Activated B cell treated with CpG ODN at 0.5 μM for 24 hours (primary cell): ENCODE data around the gene HRC. TPM values are rescaled to one million over a fixed set of nuclear protein-coding genes. Genes with fewer than 3 reads are reported as not detected.

Experiments
- ATAC-seq: fragments of 200-7000 bp; cut with Tn5 transposase; one replicate; pipeline ENCODE4 v1.10.0; 2021; ENCODE audit warnings: low read depth, mild to moderate bottlenecking, moderate library complexity
- CTCF ChIA-PET: fragments of 350-600 bp; sonication (Branson Sonifier 250); formaldehyde crosslinking; loops from one replicate; lab custom pipeline; 2021; ENCODE audit warnings: antibody characterized with exemption; lab: Charles Lee
- POLR2A ChIA-PET: fragments of 350-600 bp; sonication (Branson Sonifier 250); formaldehyde crosslinking; loops from one replicate; lab custom pipeline; 2021; ENCODE audit warnings: antibody characterized with exemption; lab: Charles Lee
- DNase-seq: peaks from one replicate; pipeline ENCODE4 v3.0.0; 2022
- H3K27ac Mint-ChIP-seq: one replicate; pipeline ENCODE4 v1.8.0; 2020; ENCODE audit warnings: mixed read lengths
- H3K27me3 Mint-ChIP-seq: one replicate; pipeline ENCODE4 v1.8.0; 2021; ENCODE audit warnings: mixed read lengths
- H3K36me3 Mint-ChIP-seq: one replicate; pipeline ENCODE4 v1.8.0; 2021; ENCODE audit warnings: low read depth, mixed read lengths
- H3K4me1 Mint-ChIP-seq: one replicate; pipeline ENCODE4 v1.8.0; 2021; ENCODE audit warnings: mixed read lengths
- H3K4me3 Mint-ChIP-seq: one replicate; pipeline ENCODE4 v1.8.0; 2020; ENCODE audit warnings: mild to moderate bottlenecking, mixed read lengths
- H3K9me3 Mint-ChIP-seq: one replicate; pipeline ENCODE4 v1.8.0; 2020; ENCODE audit warnings: mixed read lengths
- CTCF ChIP-seq: fragments of 200-600 bp; IDR thresholded peaks from one replicate; pipeline ENCODE4 v1.8.0; 2022; ENCODE audit warnings: antibody characterized with exemption, mild to moderate bottlenecking
- intact Hi-C: fragments of 100-400 bp; cut with micrococcal nuclease; formaldehyde crosslinking; loops from one replicate; pipeline ENCODE4 v1.15.1; 2024
- total RNA-seq: library from RNA; stranded (reverse); gene quantifications from 2 replicates; pipeline ENCODE4 v1.2.3, GENCODE V29; 2022

HRC gene
- total RNA-seq, 1 donor from 2014 or later, result not detected

GRCh38 chr19:49194408-49194807, 39.2 kb upstream of the HRC start:
- no peak for DNase-seq
- no peak for TF ChIP-seq CTCF
- intact Hi-C loops, result no loop called here
- H3K27me3 Mint-ChIP-seq, result peaks cover 10% of the 10 kb centered on the region
- no peak overlapping the region for H3K4me3 Mint-ChIP-seq
- CTCF ChIA-PET, result no interaction called here
- POLR2A ChIA-PET, result interaction anchor here (0.5 to 0.6 kb wide), 3 partner anchors 44 to 873 kb away, joined by 3 read pairs; no protein-coding TSS in a partner anchor
- H3K9me3 Mint-ChIP-seq, result no peaks in the 10 kb centered on the region
- no peak overlapping the region for H3K27ac Mint-ChIP-seq
- no peak for ATAC-seq
- H3K36me3 Mint-ChIP-seq, result no peaks in the 10 kb centered on the region
- peaks cover 2% of the 10 kb centered on the region for H3K4me1 Mint-ChIP-seq

GRCh38 chr19:49193822-49194394, 38.7 kb upstream of the HRC start:
- Mint-ChIP-seq H3K4me3 (no peak overlapping the region), H3K4me1 (peaks cover under 1% of the 10 kb centered on the region), H3K9me3 (no peaks in the 10 kb centered on the region), H3K27ac (no peak overlapping the region), H3K36me3 (no peaks in the 10 kb centered on the region), H3K27me3 (peaks cover 10% of the 10 kb centered on the region)
- no peak for DNase-seq
- no peak for ATAC-seq
- intact Hi-C loops, result no loop called here
- ChIA-PET POLR2A (no interaction called here), CTCF (interaction anchor here (1.3 kb wide), 1 partner anchor 96 kb away, joined by 3 read pairs; no protein-coding TSS in a partner anchor)
- no peak for TF ChIP-seq CTCF

- H3K27ac Mint-ChIP-seq, result no peak overlapping the region
- no peak for DNase-seq
- ChIA-PET CTCF (no interaction called here), POLR2A (no interaction called here)
- no peak for ATAC-seq
- intact Hi-C loops, result no loop called here
- H3K4me3 Mint-ChIP-seq, result no peak overlapping the region
- H3K4me1 Mint-ChIP-seq, result peaks cover 5% of the 10 kb centered on the region
- no peak for TF ChIP-seq CTCF
- H3K27me3 Mint-ChIP-seq, result peaks cover 8% of the 10 kb centered on the region
- no peaks in the 10 kb centered on the region for H3K36me3 Mint-ChIP-seq
- no peaks in the 10 kb centered on the region for H3K9me3 Mint-ChIP-seq
These were observed 35.6 kb upstream of the HRC start for GRCh38 chr19:49190781-49191180.

- DNase-seq (no peak), ATAC-seq (no peak)
- Mint-ChIP-seq H3K9me3 (no peaks in the 10 kb centered on the region), H3K36me3 (no peaks in the 10 kb centered on the region), H3K27ac (no peak overlapping the region), H3K4me1 (peaks cover 5% of the 10 kb centered on the region), H3K27me3 (peaks cover 8% of the 10 kb centered on the region), H3K4me3 (no peak overlapping the region)
- intact Hi-C loops, result no loop called here
- ChIA-PET POLR2A (no interaction called here), CTCF (interaction anchor here (1.0 kb wide), 1 partner anchor 10 kb away, joined by 4 read pairs; no protein-coding TSS in a partner anchor)
- TF ChIP-seq CTCF, result no peak
These were observed 34.1 kb upstream of the HRC start for GRCh38 chr19:49189259-49189658.

- no peak for TF ChIP-seq CTCF
- ChIA-PET CTCF (no interaction called here), POLR2A (no interaction called here)
- DNase-seq (no peak), ATAC-seq (no peak)
- peaks cover 4% of the 10 kb centered on the region for H3K9me3 Mint-ChIP-seq
- H3K4me3 Mint-ChIP-seq, result no peak overlapping the region
- peaks cover 8% of the 10 kb centered on the region for H3K27me3 Mint-ChIP-seq
- H3K4me1 Mint-ChIP-seq, result peaks cover 5% of the 10 kb centered on the region
- no peak overlapping the region for H3K27ac Mint-ChIP-seq
- H3K36me3 Mint-ChIP-seq, result peaks cover 3% of the 10 kb centered on the region
- intact Hi-C loops, result no loop called here
These were observed 33.5 kb upstream of the HRC start for GRCh38 chr19:49188626-49189200.
